Spleen (tissue), 11 donors: ENCODE measurements around the gene HMX2. TPM values are rescaled to one million over a fixed set of nuclear protein-coding genes. Genes with fewer than 3 reads are reported as not detected.
A peak's percentile ranks its signal among the peaks of the same experiment; 100 is the strongest.

Source experiments
- DNase-seq: peaks from one replicate; pipeline ENCODE4 v3.0.0-alpha.2; 2020
- H3K27ac ChIP-seq, 8 donors: fragments of 200-600 bp; sonication (generic) in 7 of 8; 1 replicate in 4 of 8; 2 replicates in 4 of 8; pipeline versions ENCODE4 v1.5.0 to v1.8.0; 2016 to 2021; ENCODE audit warnings: inconsistent platforms in 4 of 8, mild to moderate bottlenecking in 4 of 8, moderate library complexity in 1 of 8
- H3K27me3 ChIP-seq, 7 donors: fragments of 200-600 bp; sonication (generic) in 6 of 7; replicated peaks in 1 of 7; 1 replicate in 4 of 7; 2 replicates in 3 of 7; pipeline versions ENCODE4 v1.5.0 to v1.8.0; 2016 to 2021; ENCODE audit warnings: inconsistent platforms in 3 of 7, mild to moderate bottlenecking in 1 of 7
- H3K36me3 ChIP-seq, 6 donors: fragments of 200-600 bp; sonication (generic) in 5 of 6; 1 replicate in 4 of 6; 2 replicates in 2 of 6; pipeline versions ENCODE4 v1.5.0 to v1.8.0; 2016 to 2021; ENCODE audit warnings: inconsistent platforms in 2 of 6
- H3K4me1 ChIP-seq, 6 donors: fragments of 200-600 bp; sonication (generic) in 5 of 6; 1 replicate in 3 of 6; 2 replicates in 3 of 6; pipeline versions ENCODE4 v1.5.0 to v1.8.0; 2016 to 2021; ENCODE audit warnings: inconsistent platforms in 3 of 6
- H3K4me3 ChIP-seq, 8 donors: fragments of 200-600 bp; sonication (generic) in 7 of 8; 1 replicate in 4 of 8; 2 replicates in 4 of 8; pipeline versions ENCODE4 v1.5.0 to v1.8.0; 2016 to 2021; ENCODE audit warnings: inconsistent platforms in 4 of 8, mild to moderate bottlenecking in 4 of 8, moderate library complexity in 2 of 8
- H3K9me3 ChIP-seq, 8 donors: fragments of 200-600 bp; sonication (generic) in 7 of 8; 1 replicate in 4 of 8; 2 replicates in 4 of 8; pipeline versions ENCODE4 v1.5.0 to v1.8.0; 2016 to 2021; ENCODE audit warnings: inconsistent platforms in 4 of 8
- CTCF ChIP-seq, 11 experiments: fragments of 200-600 bp in 7 of 11; fragments of 450-650 bp in 4 of 11; sonication (generic) in 4 of 11; IDR thresholded peaks in 8 of 11; conservative IDR thresholded peaks in 3 of 11; 1 replicate in 7 of 11; 2 replicates in 4 of 11; pipeline versions ENCODE4 v1.4.0 to v1.8.0; 2016 to 2021; ENCODE audit warnings: antibody characterized with exemption in 11 of 11, inconsistent platforms in 4 of 11, mild to moderate bottlenecking in 1 of 11
- POLR2A ChIP-seq, 3 donors: fragments of 450-650 bp; IDR thresholded peaks; one replicate each; pipeline ENCODE4 v1.5.1; 2017; ENCODE audit warnings: antibody characterized with exemption in 3 of 3, mild to moderate bottlenecking in 1 of 3
- POLR2AphosphoS5 ChIP-seq, 3 donors: sonication (generic); formaldehyde crosslinking; IDR thresholded peaks; one replicate each; pipeline ENCODE4 v1.5.1; 2017; ENCODE audit warnings: antibody characterized with exemption in 3 of 3
- WGBS, 5 donors: extraction: QIAGEN DNeasy Blood & Tissue Kit in 3 of 5; methylation state at CpG; one replicate each; pipeline versions ENCODE4 v1.1.5 to v1.1.7; 2013 to 2018; 5-methylcytosine and 5-hydroxymethylcytosine counted together
- intact Hi-C: fragments of 100-400 bp; cut with DNase I; formaldehyde crosslinking; loops from one replicate; pipeline ENCODE4 v1.15.0; 2023; ENCODE audit warnings: low total_unique reads
- polyA plus RNA-seq, 3 donors: library from polyadenylated mRNA; stranded (reverse); fragments of 200-250 nt; gene quantifications; one replicate each; pipeline ENCODE4 v1.2.1, GENCODE V29; 2013
- total RNA-seq, 7 donors: library from RNA; depleted of rRNA in 3 of 7; stranded (reverse); fragments of >200 nt in 3 of 7; fragmentation: NEBNext Ultra II Directional in 4 of 7; extraction: Animal tissue kit (Norgen Biotek cat#: 25700) in 4 of 7; gene quantifications; one replicate each; pipeline versions ENCODE4 v1.1.0 to v1.2.1, GENCODE V29; 2016 to 2021
- donor health status: healthy with polysubstance abuse.
- donor health status: DM: no; HTN: no; CAD: no; lungs with moderate emphysema.
- donor health status: DM: no; HTN: no; CAD: no.
- donor health status: Bipolar disorder and iron deficiency.
- donor health status: healthy.
- donor health status: DM: no; HTN: no; CAD: no.
- donor health status: DM: yes; HTN: yes; CAD: no.

The HMX2 gene
- total and polyA plus RNA-seq, 10 donors: 0.08 TPM; not detected in 9

- Histone ChIP-seq H3K9me3 (no peaks in the 10 kb centered on the region), H3K36me3 (peaks cover 0 to 98% (median 64%) of the 10 kb centered on the region in 6 donors), H3K27me3 (no peaks in the 10 kb centered on the region), H3K4me1 (peaks cover 9 to 44% (median 19%) of the 10 kb centered on the region in 6 donors), H3K4me3 (no peak overlapping the region), H3K27ac (no peak overlapping the region)
- WGBS, 5 donors: 93 to 99% (median 97%) methylated on average over 2 of the region's 2 CpGs
- intact Hi-C loops: no loop called here
- TF ChIP-seq POLR2AphosphoS5 (IDR thresholded peaks at IDR 0.05): no peak
- no peak for TF ChIP-seq POLR2A (IDR thresholded peaks at IDR 0.05)
- no peak for TF ChIP-seq CTCF (IDR thresholded peaks at IDR 0.05 in 8 of 11, conservative IDR thresholded peaks at IDR 0.05 in 3 of 11)
- DNase-seq: no peak
Observed at GRCh38 chr10:123164319-123164718, 16.4 kb downstream of the HMX2 start.

DNA sequence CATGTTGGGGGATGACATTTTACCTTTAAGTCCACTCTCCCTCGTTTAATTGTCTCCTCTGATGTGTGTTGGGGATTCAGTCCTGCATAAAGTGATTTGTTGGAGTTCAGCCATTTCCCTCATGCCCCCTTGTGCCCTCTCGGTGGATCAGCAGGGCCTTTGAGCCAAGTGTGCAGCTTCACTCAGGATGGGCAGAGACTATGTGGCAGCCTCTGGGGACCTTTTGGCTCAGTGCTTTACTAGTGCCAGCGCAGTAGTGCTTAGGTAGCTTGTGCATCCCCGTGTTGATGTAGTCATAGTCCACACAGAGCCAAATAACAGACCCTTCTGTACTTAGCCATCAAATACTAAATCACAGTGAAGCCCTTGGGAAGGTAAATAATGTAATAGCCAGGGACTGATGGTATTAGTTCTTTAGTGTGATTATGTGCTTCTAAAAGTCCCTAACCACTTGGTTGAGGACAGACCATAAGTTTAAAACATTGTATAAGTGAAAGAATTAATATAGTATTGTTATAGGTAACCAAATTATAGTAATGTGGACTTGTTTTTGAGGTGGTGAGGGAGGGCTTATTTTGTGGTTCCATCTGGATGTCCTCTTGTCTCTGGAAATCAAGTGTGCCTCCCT is 17.6 kb downstream of the HMX2 start:
- H3K27me3 ChIP-seq: no peaks in the 10 kb centered on the region
- TF ChIP-seq POLR2A (IDR thresholded peaks at IDR 0.05) (no peak), CTCF (IDR thresholded peaks at IDR 0.05 in 8 of 11, conservative IDR thresholded peaks at IDR 0.05 in 3 of 11) (no peak), POLR2AphosphoS5 (IDR thresholded peaks at IDR 0.05) (no peak)
- no peak overlapping the region for H3K4me3 ChIP-seq
- DNase-seq: no peak
- intact Hi-C loops: no loop called here
- peaks cover 5 to 32% (median 7%) of the 10 kb centered on the region in 6 donors for H3K4me1 ChIP-seq
- WGBS, 5 donors: 86 to 90% (median 87%) methylated on average over 4 of the region's 4 CpGs
- peaks cover 0 to 99% (median 65%) of the 10 kb centered on the region in 6 donors for H3K36me3 ChIP-seq
- H3K27ac ChIP-seq: no peak overlapping the region
- no peaks in the 10 kb centered on the region for H3K9me3 ChIP-seq

DNA sequence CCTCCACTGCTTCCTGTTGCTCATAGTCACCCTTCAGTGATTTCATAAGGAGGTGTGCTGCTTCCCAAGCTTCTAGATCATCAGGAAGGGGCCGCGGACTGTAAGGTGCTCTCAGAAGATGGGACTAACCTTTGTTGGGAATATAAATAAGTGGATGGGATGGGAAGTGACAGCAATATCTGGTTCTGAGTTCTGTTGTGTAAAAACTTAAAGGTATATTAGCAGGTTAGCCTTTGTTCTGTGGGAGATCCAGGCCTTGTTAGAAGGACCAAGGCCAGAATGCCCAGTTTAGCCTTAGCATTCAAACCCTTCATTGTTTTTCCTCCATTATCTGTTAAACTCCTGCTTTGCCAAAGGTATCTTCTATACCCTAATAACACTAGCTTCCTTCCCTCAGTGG is 18.7 kb downstream of the HMX2 start:
- Histone ChIP-seq H3K27ac (no peak overlapping the region), H3K27me3 (no peaks in the 10 kb centered on the region), H3K4me1 (peaks cover 0 to 21% (median 0%) of the 10 kb centered on the region in 6 donors), H3K4me3 (no peak overlapping the region), H3K9me3 (no peaks in the 10 kb centered on the region), H3K36me3 (peaks cover 0 to 99% (median 57%) of the 10 kb centered on the region in 6 donors)
- DNase-seq: no peak
- 95 to 98% (median 97%) methylated on average over 2 of the region's 2 CpGs for WGBS, 5 donors
- no peak for TF ChIP-seq CTCF (IDR thresholded peaks at IDR 0.05 in 8 of 11, conservative IDR thresholded peaks at IDR 0.05 in 3 of 11)
- TF ChIP-seq POLR2AphosphoS5 (IDR thresholded peaks at IDR 0.05): no peak
- TF ChIP-seq POLR2A (IDR thresholded peaks at IDR 0.05): no peak
- intact Hi-C loops: no loop called here

DNA sequence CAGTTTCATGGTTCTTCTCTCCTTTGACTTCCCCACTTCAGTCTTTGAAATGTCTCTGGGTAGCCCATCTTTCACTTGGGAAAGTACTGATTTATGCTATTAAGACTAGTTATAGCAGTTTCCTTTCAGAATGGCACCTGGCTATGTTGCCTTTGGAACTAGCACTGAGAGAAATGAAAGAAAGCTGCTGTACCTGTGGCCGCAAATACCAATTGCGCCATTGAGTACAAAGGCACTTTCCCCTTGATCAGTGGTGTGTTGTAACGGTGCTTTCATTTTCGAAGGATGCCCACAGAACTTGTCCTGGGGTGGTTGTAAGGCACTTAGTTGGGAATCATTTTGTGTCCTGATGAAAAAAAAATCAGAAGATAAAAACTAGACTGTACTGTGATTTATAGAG is 23.0 kb downstream of the HMX2 start:
- H3K4me1 ChIP-seq: no peaks in the 10 kb centered on the region
- H3K4me3 ChIP-seq: no peak overlapping the region
- intact Hi-C loops: no loop called here
- TF ChIP-seq POLR2A (IDR thresholded peaks at IDR 0.05) (no peak), POLR2AphosphoS5 (IDR thresholded peaks at IDR 0.05) (no peak), CTCF (IDR thresholded peaks at IDR 0.05 in 8 of 11, conservative IDR thresholded peaks at IDR 0.05 in 3 of 11) (no peak)
- H3K36me3 ChIP-seq: peaks cover 0 to 85% (median 21%) of the 10 kb centered on the region in 6 donors
- no peaks in the 10 kb centered on the region for H3K27me3 ChIP-seq
- H3K27ac ChIP-seq: peak overlapping the region in 1 of 8 donors; percentile 33
- 92 to 98% (median 95%) methylated on average over 4 of the region's 4 CpGs for WGBS, 5 donors
- H3K9me3 ChIP-seq: no peaks in the 10 kb centered on the region
- DNase-seq: no peak
